ENCODE measurements around the gene PRRT1.

DNA sequence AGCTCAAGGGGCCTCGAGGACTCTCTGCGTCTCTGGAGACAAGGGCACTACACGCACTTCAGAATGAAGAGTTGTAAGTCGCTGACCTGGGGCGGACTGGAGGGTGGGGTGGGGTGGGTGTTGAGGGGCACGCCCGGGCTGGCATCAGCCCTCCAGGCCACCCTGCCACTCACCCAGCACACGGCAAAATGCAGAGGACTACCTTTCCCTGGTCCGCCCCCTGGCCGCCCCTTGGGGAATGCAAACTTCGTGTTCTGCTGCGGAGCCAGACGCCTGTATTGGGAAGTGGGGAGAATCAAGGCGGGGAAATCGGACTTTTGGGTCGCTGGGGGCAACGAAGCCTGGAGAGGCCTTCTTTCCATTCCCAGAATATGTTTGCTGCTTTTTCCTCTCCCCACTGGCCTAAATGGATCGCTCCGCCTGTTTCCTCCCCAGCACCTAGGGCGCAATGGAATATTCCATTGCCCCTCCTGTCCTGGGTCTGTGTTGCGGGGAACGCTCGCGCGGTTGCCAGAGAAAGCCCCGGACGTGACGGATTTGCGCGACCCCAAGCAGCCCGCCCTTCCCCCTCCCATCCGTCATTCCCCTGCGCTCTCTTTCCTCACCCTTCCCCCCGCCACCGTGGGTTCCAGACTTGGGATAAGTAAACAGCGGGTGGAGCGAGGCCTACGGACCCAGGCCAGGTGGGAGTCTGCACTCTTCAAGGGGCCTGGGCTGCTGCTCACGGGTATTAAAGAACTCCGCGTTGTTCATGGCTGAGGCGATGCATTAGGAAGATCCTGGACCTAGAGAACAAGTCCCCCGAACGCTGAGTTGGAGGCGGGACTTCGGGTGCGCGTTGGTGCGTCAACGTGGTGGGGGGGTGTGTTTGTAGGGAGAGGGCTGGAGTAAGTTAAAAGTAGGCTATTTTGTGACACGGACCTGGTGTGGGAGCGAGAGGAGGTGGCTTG, 2.1 kb upstream of the PRRT1 start, which contains the start of gene PPT2:
- TF ChIP-seq, protein P1, sequence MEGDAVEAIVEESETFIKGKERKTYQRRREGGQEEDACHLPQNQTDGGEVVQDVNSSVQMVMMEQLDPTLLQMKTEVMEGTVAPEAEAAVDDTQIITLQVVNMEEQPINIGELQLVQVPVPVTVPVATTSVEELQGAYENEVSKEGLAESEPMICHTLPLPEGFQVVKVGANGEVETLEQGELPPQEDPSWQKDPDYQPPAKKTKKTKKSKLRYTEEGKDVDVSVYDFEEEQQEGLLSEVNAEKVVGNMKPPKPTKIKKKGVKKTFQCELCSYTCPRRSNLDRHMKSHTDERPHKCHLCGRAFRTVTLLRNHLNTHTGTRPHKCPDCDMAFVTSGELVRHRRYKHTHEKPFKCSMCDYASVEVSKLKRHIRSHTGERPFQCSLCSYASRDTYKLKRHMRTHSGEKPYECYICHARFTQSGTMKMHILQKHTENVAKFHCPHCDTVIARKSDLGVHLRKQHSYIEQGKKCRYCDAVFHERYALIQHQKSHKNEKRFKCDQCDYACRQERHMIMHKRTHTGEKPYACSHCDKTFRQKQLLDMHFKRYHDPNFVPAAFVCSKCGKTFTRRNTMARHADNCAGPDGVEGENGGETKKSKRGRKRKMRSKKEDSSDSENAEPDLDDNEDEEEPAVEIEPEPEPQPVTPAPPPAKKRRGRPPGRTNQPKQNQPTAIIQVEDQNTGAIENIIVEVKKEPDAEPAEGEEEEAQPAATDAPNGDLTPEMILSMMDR (IDR thresholded peaks at IDR 0.05) = peak in 4 of 6 experiments; percentile 6 to 32 (median 27)
- peak in 1 of 2 donors; percentile 60 for TF ChIP-seq POLR2A (IDR thresholded peaks at IDR 0.05)

Measured in thyroid gland (tissue), 4 donors.